ENCODE results near the gene IFNB1.

The IFNB1 gene

GRCh38 chr9:21077781-21078180 lies at the start of gene IFNB1:
IFNB1 (minus strand) TSS chr9:21077942; CDS start chr9:21077869, 73 bp downstream.
- no peak for DNase-seq

GRCh38 chr9:21121595-21122251 lies 44.0 kb upstream of the IFNB1 start:
- DNase-seq: no peak

GRCh38 chr9:21121079-21121478 lies 43.3 kb upstream of the IFNB1 start:
- DNase-seq: no peak

GRCh38 chr9:21119093-21119770 lies 41.5 kb upstream of the IFNB1 start:
- DNase-seq: no peak

DNA sequence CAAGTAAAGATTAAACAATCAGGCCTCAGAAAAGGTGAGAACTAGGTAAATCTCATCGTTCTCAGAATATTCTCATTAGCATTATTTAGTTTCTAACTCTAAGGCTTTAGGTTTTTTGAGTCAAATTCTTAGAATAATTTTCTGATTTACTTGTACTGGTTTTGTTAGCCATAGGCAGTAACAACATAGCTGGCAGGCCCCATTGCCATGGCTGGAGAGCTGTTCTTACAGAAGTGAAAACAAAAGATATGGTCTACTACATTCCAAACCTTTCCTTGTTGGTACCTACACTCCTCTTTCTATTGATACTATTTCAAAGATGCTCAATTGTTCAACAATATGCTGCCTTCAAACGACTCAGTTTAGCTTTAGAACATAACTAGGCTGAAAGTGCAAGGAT lies 36.6 kb upstream of the IFNB1 start:
- DNase-seq: no peak

DNA sequence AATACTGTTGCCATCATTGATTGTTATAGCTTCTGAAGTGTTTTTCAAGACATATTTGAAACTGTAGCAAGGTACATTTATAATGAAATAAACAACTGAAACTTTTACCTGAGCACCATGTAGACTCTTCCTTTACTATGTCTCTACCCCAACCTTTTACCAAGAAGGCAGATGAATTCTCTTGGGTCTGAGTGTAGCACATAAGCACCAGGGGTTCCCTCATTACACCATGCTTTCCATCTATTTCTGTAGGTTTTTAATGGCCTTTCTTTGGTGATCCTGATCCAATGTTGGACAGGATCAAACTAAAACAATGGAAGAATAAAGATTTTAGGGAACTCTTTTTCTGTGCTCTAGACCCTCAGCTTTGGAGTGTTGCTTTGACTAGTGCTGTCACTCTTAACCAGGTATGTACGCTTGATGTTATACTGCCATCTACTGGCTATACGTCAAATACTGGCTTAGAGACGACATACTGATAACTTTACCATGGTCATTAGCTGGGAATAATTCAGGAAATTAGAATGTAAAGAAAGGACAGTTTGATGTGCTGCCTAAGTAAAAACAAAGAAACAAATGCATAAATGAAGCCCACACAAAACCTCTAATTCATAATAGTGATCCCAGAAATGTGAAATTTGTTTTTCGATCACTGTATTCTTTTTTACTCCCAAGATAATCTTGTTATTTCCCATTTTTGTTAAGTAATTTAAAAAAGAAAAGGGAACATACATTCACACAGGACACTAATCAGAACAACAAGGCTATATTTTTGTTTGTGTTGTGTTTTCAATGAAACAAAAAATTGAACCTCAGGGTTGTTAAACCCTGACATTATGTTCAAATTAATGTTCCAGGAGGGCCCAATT lies 33.2 kb upstream of the IFNB1 start:
- no peak for DNase-seq

DNA sequence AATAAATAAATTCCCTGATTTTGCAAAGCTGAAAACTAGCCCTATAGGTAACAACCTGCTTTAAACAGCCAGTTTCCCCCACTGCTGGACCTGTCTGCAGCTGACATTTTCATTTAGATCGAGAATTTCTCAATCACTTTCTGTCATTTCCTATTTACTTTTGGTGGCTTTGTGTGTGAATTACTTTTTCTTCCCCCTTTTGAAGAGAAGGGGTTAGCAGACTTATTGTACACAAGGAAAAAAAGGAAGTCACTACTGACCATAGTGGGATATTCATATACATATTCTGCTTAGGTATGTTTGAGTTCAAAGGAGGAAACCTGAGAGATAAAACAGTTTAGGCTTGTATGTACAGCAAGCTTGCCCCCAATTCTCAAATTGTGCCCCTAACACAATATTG lies 27.0 kb upstream of the IFNB1 start:
- no peak for DNase-seq

- DNase-seq: no peak
These were observed 24.6 kb upstream of the IFNB1 start for GRCh38 chr9:21102305-21102704.

GRCh38 chr9:21097817-21098216 lies 20.1 kb upstream of the IFNB1 start:
- no peak for DNase-seq

DNA sequence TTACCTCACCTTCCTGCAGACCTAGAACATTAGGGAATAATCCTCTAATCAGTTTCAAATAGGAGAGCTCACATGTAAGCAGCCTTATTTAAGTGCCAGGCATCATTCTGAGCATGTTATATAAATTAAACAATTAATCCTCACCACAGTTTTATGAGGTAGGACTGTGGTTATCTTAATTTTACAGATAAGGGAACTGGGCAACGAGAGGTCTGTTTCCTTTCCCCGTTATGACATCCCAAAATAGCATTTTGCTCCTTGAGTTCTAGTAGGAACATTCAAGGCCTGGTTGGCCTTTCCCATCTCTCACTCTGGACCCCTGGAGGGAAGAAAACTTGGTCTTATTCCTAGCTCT lies 19.1 kb upstream of the IFNB1 start:
- no peak for DNase-seq

GRCh38 chr9:21096172-21096900 lies 18.6 kb upstream of the IFNB1 start:
- DNase-seq: peak; percentile 38

DNA sequence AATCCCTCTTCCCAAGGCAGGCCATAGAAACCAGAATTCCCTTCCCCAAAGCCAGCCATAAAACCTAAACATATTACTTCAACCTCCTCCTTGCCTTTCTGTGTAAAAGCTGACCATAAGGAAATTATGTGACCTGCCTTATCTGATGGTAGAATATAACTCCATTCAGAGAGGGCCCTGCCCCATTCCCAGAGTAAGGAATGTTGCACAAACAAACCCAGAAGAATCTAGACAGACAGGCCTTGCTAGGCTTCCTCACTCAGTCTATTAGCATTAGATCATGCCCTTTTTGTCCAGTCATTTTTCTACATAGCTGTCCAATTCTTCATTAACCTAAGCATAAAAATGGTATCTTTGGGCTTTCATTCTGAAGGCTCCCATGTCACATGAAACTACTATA lies 17.8 kb upstream of the IFNB1 start:
- DNase-seq: no peak

DNA sequence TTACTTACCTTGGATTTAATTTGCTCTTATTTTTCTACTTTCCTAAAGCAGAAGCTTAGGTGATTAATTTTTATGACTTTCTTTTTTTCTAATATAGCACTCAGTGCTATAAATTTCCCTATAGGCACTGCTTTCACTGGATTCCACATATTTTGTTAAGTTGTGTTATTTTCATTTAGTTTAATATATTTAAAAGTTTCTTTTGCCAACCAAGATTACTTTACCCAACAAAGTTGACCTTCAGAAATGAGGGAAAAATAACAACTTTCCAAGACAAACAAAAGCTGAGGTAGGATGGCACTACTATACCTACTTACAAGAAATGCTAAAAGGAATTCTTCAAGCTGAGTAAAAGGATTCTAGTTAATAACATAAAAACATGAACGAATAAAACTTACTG lies 8.8 kb upstream of the IFNB1 start:
- DNase-seq: no peak

DNA sequence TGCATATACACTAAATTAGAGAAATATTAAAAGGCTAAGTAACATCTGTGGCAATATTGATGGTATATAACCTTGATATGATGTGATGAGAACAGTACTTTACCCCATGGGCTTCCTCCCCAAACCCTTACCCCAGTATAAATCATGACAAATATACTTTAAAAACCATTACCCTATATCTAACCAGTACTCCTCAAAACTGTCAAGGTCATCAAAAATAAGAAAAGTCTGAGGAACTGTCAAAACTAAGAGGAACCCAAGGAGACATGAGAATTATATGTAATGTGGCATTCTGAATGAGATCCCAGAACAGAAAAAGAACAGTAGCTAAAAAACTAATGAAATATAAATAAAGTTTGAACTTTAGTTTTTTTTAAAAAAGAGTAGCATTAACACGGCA lies 7.3 kb upstream of the IFNB1 start:
- DNase-seq: no peak

DNA sequence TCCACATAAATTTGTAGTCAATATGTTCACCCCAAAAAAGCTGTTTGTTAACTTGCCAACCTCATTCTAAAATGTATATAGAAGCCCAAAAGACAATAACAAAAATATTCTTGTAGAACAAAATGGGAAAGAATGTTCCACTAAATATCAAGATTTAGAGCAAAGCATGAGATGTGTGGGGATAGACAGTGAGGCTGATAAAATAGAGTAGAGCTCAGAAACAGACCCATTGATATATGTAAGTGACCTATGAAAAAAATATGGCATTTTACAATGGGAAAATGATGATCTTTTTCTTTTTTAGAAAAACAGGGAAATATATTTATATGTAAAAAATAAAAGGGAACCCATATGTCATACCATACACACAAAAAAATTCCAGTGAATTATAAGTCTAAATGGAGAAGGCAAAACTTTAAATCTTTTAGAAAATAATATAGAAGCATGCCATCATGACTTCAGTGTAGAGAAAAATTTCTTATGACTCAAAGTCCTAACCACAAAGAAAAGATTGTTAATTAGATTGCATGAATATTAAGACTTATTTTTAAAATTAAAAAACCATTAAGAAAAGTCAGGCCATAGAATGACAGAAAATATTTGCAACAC lies 6.6 kb upstream of the IFNB1 start:
- DNase-seq: no peak

GRCh38 chr9:21082671-21083070 lies 4.9 kb upstream of the IFNB1 start:
- DNase-seq: no peak

- DNase-seq: no peak
These were observed 4.3 kb upstream of the IFNB1 start for GRCh38 chr9:21081999-21082398.

DNA sequence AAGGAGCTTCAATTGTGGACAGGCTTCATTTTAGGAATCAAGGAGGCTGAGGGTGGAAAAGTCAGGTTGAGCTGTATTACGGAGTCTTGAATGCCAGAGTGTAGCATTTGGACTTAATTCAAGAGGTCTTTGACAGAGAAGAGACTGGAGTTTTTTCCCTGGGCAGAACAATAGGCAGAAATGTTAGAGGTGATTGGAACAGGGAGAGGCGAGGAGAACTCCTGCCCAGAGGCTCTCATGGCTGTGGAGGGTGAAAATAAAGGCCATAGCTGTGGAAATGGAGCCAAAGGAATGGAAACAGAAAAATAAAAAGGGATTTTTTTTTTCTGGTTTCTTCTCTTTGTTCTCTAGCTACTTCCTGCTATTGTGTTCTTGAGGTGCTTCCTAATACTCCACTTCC lies 3.7 kb upstream of the IFNB1 start:
- no peak for DNase-seq

DNA sequence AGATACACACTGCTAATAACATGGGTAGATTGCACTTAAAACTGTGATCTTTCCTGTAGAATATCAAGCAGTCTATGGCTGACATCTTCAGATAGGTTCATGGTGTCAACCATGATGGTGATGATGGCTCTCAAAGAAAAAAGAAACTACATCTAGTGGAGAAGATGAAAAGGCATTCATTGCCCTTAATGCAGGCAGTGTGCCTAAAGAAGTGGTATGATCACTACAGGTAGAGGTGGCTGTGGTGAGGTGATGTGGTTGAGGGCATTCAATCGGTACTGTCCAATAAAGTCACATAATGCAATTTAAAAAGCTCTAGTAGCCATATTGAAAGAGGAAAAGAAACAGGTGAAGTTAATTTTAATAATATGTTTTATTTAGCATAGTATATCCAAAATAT lies 3.1 kb upstream of the IFNB1 start:
- DNase-seq: no peak

DNA sequence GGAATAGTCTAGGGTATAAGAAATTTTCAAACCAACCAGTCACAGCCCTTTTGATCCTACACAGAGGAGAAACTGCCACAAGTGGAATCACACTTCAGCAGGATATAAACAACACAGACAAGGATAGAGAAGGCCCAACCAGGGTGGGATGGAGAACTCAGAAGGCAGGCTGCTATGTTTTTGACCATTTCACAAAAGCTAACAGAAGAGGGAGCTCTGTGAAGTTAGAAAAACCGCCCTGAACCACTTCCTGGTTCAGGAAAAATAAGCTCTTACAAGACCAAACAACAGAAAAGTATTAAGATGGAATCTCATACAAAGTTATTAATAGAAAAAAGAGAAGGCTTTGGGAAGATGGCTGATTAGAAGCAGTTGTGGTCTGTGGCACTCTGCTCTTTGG lies 960 bp upstream of the IFNB1 start:
- DNase-seq: no peak

DNA sequence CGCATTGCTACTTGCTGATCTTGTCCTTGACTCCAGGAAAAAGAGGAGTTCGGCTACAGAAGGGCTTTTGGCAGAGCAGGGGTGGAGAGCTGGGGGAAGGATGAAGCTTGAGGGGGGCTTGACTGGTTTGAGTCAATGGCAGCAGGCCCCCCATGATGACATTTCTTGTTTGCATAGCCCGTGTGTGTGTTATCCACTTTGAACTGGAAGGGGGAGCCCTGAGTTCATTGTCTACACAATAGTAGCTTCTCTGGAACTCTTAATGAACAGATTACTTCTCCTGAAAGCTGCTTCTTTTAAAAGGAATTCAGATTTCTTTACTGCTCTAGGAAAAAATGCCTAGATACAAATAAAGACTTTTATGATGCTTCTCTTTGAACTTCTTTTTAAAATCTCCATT lies 2.3 kb downstream of the IFNB1 start:
- DNase-seq: no peak

GRCh38 chr9:21070906-21071305 lies 6.8 kb downstream of the IFNB1 start:
- no peak for DNase-seq

GRCh38 chr9:21070171-21070571 lies 7.6 kb downstream of the IFNB1 start:
- DNase-seq: no peak

All from stimulated activated CD4-positive, alpha-beta T cell treated with anti-CD3 and anti-CD28 coated beads, Interleukin-15, amount 100 ng/mL, for 24 hours (primary cell).